ENCODE measurements around the gene NMNAT3.

The NMNAT3 gene

DNA sequence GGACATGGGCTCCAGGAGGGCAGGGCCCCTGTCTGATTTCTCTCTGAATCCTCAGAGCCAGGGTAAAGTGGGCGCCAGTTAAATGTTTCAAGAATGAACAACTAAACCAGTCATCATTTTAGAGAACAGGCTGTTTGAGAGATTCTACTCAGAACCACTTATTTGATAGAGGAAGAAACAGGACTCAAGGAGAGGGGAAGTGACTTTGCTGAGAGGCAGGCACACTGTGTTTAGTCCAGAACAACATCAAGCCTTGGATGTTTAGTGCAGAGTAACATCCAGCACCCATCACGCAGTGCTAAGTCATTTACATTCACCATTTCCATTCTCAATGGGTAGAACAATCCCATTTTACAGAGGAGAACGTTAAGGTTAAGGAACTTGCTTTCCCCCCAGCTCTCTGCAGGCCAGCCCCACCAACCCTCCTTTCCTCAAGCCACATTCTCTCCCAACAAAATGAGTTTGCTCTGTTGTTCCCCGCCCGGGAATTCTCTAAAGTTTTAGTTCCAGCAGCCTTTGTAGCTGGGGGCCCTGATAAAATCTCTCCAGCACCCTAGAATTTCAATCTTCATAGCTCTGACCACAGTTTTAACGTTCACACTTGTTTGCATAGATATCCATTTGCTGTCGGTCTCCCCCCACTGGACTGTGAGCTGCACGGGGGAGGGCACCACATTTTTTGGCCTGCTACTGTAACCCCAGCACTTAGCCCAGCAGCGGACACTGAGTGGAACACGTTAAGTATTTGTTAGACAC lies 962 bp downstream of the NMNAT3 start:
- no peak overlapping the region for H3K27ac ChIP-seq (ENCODE audit: low read depth, low read length)
- H3K9ac ChIP-seq (ENCODE audit: low read length) = no peak overlapping the region

GRCh38 chr3:139676108-139676507 lies 1.7 kb downstream of the NMNAT3 start:
- Histone ChIP-seq H4K20me1 (ENCODE audit: low read depth, low read length) (no peaks in the 10 kb centered on the region), H3K9ac (ENCODE audit: low read length) (no peak overlapping the region), H3K4me2 (ENCODE audit: low read depth, low read length, poor library complexity, severe bottlenecking) (no peak overlapping the region), H3K27me3 (ENCODE audit: low read length) (no peaks in the 10 kb centered on the region), H3K4me3 (ENCODE audit: insufficient read depth, low read length, poor library complexity, severe bottlenecking) (no peak overlapping the region), H3K36me3 (ENCODE audit: low read length) (no peaks in the 10 kb centered on the region), H3K27ac (ENCODE audit: low read depth, low read length) (no peak overlapping the region), H3K9me3 (ENCODE audit: insufficient read depth, low read length) (no peaks in the 10 kb centered on the region), H3F3A (ENCODE audit: insufficient read depth) (no peaks in the 10 kb centered on the region), H3K9me2 (replicated peaks; ENCODE audit: insufficient read depth, low read length) (no peaks in the 10 kb centered on the region), H2AFZ (ENCODE audit: low read depth, low read length, severe bottlenecking) (no peak overlapping the region), H3K79me2 (ENCODE audit: insufficient read depth, low read length) (no peaks in the 10 kb centered on the region)
- TF ChIP-seq EZH2phosphoT487 (conservative IDR thresholded peaks at IDR 0.05; ENCODE audit: low read length) = no peak
- TF ChIP-seq, protein P1, sequence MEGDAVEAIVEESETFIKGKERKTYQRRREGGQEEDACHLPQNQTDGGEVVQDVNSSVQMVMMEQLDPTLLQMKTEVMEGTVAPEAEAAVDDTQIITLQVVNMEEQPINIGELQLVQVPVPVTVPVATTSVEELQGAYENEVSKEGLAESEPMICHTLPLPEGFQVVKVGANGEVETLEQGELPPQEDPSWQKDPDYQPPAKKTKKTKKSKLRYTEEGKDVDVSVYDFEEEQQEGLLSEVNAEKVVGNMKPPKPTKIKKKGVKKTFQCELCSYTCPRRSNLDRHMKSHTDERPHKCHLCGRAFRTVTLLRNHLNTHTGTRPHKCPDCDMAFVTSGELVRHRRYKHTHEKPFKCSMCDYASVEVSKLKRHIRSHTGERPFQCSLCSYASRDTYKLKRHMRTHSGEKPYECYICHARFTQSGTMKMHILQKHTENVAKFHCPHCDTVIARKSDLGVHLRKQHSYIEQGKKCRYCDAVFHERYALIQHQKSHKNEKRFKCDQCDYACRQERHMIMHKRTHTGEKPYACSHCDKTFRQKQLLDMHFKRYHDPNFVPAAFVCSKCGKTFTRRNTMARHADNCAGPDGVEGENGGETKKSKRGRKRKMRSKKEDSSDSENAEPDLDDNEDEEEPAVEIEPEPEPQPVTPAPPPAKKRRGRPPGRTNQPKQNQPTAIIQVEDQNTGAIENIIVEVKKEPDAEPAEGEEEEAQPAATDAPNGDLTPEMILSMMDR (IDR thresholded peaks at IDR 0.05; ENCODE audit: insufficient read depth, low read length, poor library complexity, severe bottlenecking) = no peak

More for the DNA sequence above, 962 bp downstream of the NMNAT3 start:
- Histone ChIP-seq H3K4me2 (ENCODE audit: low read depth, low read length, poor library complexity, severe bottlenecking) (no peak overlapping the region), H4K20me1 (ENCODE audit: low read depth, low read length) (no peaks in the 10 kb centered on the region), H3K4me3 (ENCODE audit: insufficient read depth, low read length, poor library complexity, severe bottlenecking) (no peak overlapping the region), H3K36me3 (ENCODE audit: low read length) (no peaks in the 10 kb centered on the region), H3F3A (ENCODE audit: insufficient read depth) (no peaks in the 10 kb centered on the region), H2AFZ (ENCODE audit: low read depth, low read length, severe bottlenecking) (no peak overlapping the region), H3K79me2 (ENCODE audit: insufficient read depth, low read length) (no peaks in the 10 kb centered on the region), H3K27me3 (ENCODE audit: low read length) (no peaks in the 10 kb centered on the region), H3K9me2 (replicated peaks; ENCODE audit: insufficient read depth, low read length) (no peaks in the 10 kb centered on the region), H3K9me3 (ENCODE audit: insufficient read depth, low read length) (no peaks in the 10 kb centered on the region)
- TF ChIP-seq EZH2phosphoT487 (conservative IDR thresholded peaks at IDR 0.05; ENCODE audit: low read length) = no peak
- TF ChIP-seq, protein P1 (IDR thresholded peaks at IDR 0.05; ENCODE audit: insufficient read depth, low read length, poor library complexity, severe bottlenecking) = no peak

- no peak overlapping the region for H2AFZ ChIP-seq (ENCODE audit: low read depth, low read length, severe bottlenecking)
- no peak overlapping the region for H3K4me2 ChIP-seq (ENCODE audit: low read depth, low read length, poor library complexity, severe bottlenecking)
- H3K36me3 ChIP-seq (ENCODE audit: low read length) = no peaks in the 10 kb centered on the region
- no peaks in the 10 kb centered on the region for H3K9me3 ChIP-seq (ENCODE audit: insufficient read depth, low read length)
- H3K27ac ChIP-seq (ENCODE audit: low read depth, low read length) = no peak overlapping the region
- no peaks in the 10 kb centered on the region for H3K79me2 ChIP-seq (ENCODE audit: insufficient read depth, low read length)
- H3K4me3 ChIP-seq (ENCODE audit: insufficient read depth, low read length, poor library complexity, severe bottlenecking) = no peak overlapping the region
- no peaks in the 10 kb centered on the region for H3K9me2 ChIP-seq (replicated peaks; ENCODE audit: insufficient read depth, low read length)
- TF ChIP-seq, protein P1 (IDR thresholded peaks at IDR 0.05; ENCODE audit: insufficient read depth, low read length, poor library complexity, severe bottlenecking) = no peak
- no peak for TF ChIP-seq EZH2phosphoT487 (conservative IDR thresholded peaks at IDR 0.05; ENCODE audit: low read length)
- H4K20me1 ChIP-seq (ENCODE audit: low read depth, low read length) = no peaks in the 10 kb centered on the region
- no peaks in the 10 kb centered on the region for H3K27me3 ChIP-seq (ENCODE audit: low read length)
- no peak overlapping the region for H3K9ac ChIP-seq (ENCODE audit: low read length)
- no peaks in the 10 kb centered on the region for H3F3A ChIP-seq (ENCODE audit: insufficient read depth)
Observed at GRCh38 chr3:139675327-139675726, 2.4 kb downstream of the NMNAT3 start.

Measured in SU-DHL-6 (cell line).